Tibial nerve (tissue), 4 donors: ENCODE measurements around the gene OR7E24. TPM values are rescaled to one million over a fixed set of nuclear protein-coding genes. Genes with fewer than 3 reads are reported as not detected.

ENCODE experiments used
- DNase-seq, 2 donors: peaks; one replicate each; pipeline ENCODE4 v3.0.0-alpha.2; 2019; ENCODE audit warnings: low spot score in 2 of 2
- H3K27ac ChIP-seq, 4 donors: fragments of 200-600 bp; sonication (generic) in 3 of 4; one replicate each; pipeline ENCODE4 v1.5.1; 2017 to 2019; ENCODE audit warnings: mild to moderate bottlenecking in 1 of 4
- H3K27me3 ChIP-seq, 2 donors: fragments of 200-600 bp; sonication (generic) in 1 of 2; one replicate each; pipeline versions ENCODE4 v1.5.1 to v1.6.0; 2017 to 2019
- H3K36me3 ChIP-seq, 3 donors: fragments of 200-600 bp; sonication (generic); one replicate each; pipeline ENCODE4 v1.5.1; 2018 to 2019
- H3K4me1 ChIP-seq, 4 donors: fragments of 200-600 bp; sonication (generic) in 3 of 4; one replicate each; pipeline ENCODE4 v1.5.1; 2017 to 2019
- H3K4me3 ChIP-seq, 4 donors: fragments of 200-600 bp; sonication (generic) in 3 of 4; one replicate each; pipeline ENCODE4 v1.5.1; 2017 to 2019; ENCODE audit warnings: mild to moderate bottlenecking in 1 of 4, moderate library complexity in 1 of 4
- H3K9me3 ChIP-seq, 4 donors: fragments of 200-600 bp; sonication (generic) in 3 of 4; one replicate each; pipeline ENCODE4 v1.5.1; 2017 to 2019
- CTCF ChIP-seq, 5 experiments: fragments of 200-600 bp in 3 of 5; fragments of 450-650 bp in 2 of 5; sonication (generic) in 3 of 5; IDR thresholded peaks; one replicate each; pipeline ENCODE4 v1.5.1; 2016 to 2019; ENCODE audit warnings: antibody characterized with exemption in 5 of 5, mild to moderate bottlenecking in 3 of 5, moderate library complexity in 2 of 5
- EP300 ChIP-seq, 2 donors: sonication (generic); formaldehyde crosslinking; IDR thresholded peaks; one replicate each; pipeline ENCODE4 v1.6.1; 2017; ENCODE audit warnings: antibody characterized with exemption in 2 of 2, mild to moderate bottlenecking in 1 of 2
- POLR2A ChIP-seq, 2 donors: fragments of 450-650 bp; IDR thresholded peaks; one replicate each; pipeline ENCODE4 v1.6.1; 2017; ENCODE audit warnings: antibody characterized with exemption in 2 of 2, mild to moderate bottlenecking in 2 of 2, moderate library complexity in 2 of 2
- WGBS, 2 donors: methylation state at CpG; one replicate each; pipeline ENCODE4 v1.1.5; 2018; 5-methylcytosine and 5-hydroxymethylcytosine counted together
- total RNA-seq, 4 donors: library from RNA; depleted of rRNA; stranded (reverse); fragments of >200 nt; gene quantifications; one replicate each; pipeline ENCODE4 v1.1.0, GENCODE V29; 2016

OR7E24 gene
- total RNA-seq, 4 donors from 2014 or later: not detected

GRCh38 chr19:9289231-9289884, 38.6 kb downstream of the OR7E24 start:
- Histone ChIP-seq H3K36me3 (peaks cover 0 to 68% (median 6%) of the 10 kb centered on the region in 3 donors), H3K27me3 (no peaks in the 10 kb centered on the region), H3K4me1 (no peaks in the 10 kb centered on the region), H3K9me3 (peaks cover 0 to 100% (median 38%) of the 10 kb centered on the region in 4 donors), H3K27ac (no peak overlapping the region), H3K4me3 (no peak overlapping the region)
- no peak for DNase-seq
- TF ChIP-seq EP300 (IDR thresholded peaks at IDR 0.05) (no peak), CTCF (IDR thresholded peaks at IDR 0.05) (no peak), POLR2A (IDR thresholded peaks at IDR 0.05) (no peak)
- 96 to 100% methylated on average over 2 of the region's 2 CpGs for WGBS, 2 donors

DNA sequence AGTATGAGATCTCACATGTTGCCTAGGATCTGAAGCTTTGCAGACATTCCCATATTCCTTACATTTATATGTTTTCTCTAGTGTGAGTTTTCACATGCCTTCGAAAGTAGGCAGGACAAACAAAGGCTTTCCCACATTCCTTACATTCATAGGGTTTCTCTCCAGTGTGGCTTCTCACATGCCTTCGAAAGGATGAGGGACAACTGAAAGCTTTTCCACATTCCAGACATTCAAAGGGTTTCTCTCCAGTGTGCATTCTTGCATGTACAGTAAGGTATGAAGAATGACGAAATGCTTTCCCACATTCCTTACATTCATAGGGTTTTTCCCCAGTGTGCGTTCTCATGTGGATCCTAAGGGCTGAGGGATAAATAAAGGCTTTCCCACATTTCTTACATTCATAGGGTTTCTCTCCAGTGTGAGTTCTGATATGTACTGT, 44.7 kb downstream of the OR7E24 start:
- Histone ChIP-seq H3K4me1 (no peaks in the 10 kb centered on the region), H3K9me3 (peaks cover 8 to 100% (median 56%) of the 10 kb centered on the region in 4 donors), H3K36me3 (peaks cover 19 to 99% (median 48%) of the 10 kb centered on the region in 3 donors), H3K4me3 (no peak overlapping the region), H3K27me3 (no peaks in the 10 kb centered on the region), H3K27ac (no peak overlapping the region)
- WGBS, 2 donors: 95 to 98% methylated on average over 4 of the region's 4 CpGs
- no peak for TF ChIP-seq POLR2A (IDR thresholded peaks at IDR 0.05)
- TF ChIP-seq CTCF (IDR thresholded peaks at IDR 0.05): no peak
- TF ChIP-seq EP300 (IDR thresholded peaks at IDR 0.05): no peak
- DNase-seq: no peak

GRCh38 chr19:9296336-9296735, 45.6 kb downstream of the OR7E24 start:
- 95 to 96% methylated on average over 2 of the region's 2 CpGs for WGBS, 2 donors
- Histone ChIP-seq H3K4me3 (no peak overlapping the region), H3K4me1 (no peaks in the 10 kb centered on the region), H3K27ac (no peak overlapping the region), H3K36me3 (peaks cover 25 to 100% (median 56%) of the 10 kb centered on the region in 3 donors), H3K9me3 (peaks cover 8 to 100% (median 56%) of the 10 kb centered on the region in 4 donors), H3K27me3 (no peaks in the 10 kb centered on the region)
- TF ChIP-seq EP300 (IDR thresholded peaks at IDR 0.05): no peak
- TF ChIP-seq CTCF (IDR thresholded peaks at IDR 0.05): no peak
- no peak for TF ChIP-seq POLR2A (IDR thresholded peaks at IDR 0.05)
- no peak for DNase-seq

Other genes starting within 250 kb of the OR7E24 start
- gene MUC16, start 240.5 kb upstream of the OR7E24 start, total RNA-seq: under 1 TPM in 3 of 4 donors, not detected in 1; under 0.01 to 0.21 (median under 0.01) TPM
- under 1 TPM in 1 of 4 donors, not detected in 3; 0.22 TPM for gene OR1M1, start 163.9 kb upstream of the OR7E24 start, total RNA-seq
- not detected for gene OR7G2, start 143.5 kb upstream of the OR7E24 start, total RNA-seq
- gene OR7G1, start 135.2 kb upstream of the OR7E24 start, total RNA-seq: not detected
- not detected for gene OR7G3, start 124.0 kb upstream of the OR7E24 start, total RNA-seq
- 10 to 100 TPM; 15.5 to 20.5 (median 17.8) TPM for gene ZNF317, start 110.5 kb upstream of the OR7E24 start, total RNA-seq
- under 1 TPM in 1 of 4 donors, not detected in 3; 0.44 TPM for gene OR7D2, start 72.0 kb upstream of the OR7E24 start, total RNA-seq
- not detected for gene OR7D4, start 31.3 kb upstream of the OR7E24 start, total RNA-seq
- 10 to 100 TPM; 15.0 to 26.7 (median 22.6) TPM for gene ZNF699, start 58.9 kb downstream of the OR7E24 start, total RNA-seq
- gene ZNF559, start 73.2 kb downstream of the OR7E24 start, total RNA-seq: 10 to 100 TPM; 12.9 to 45.2 (median 20.2) TPM
- gene ZNF177, start 112.1 kb downstream of the OR7E24 start, total RNA-seq: 10 to 100 TPM in 1 of 4 donors, 1 to 10 TPM in 3; 1.4 to 12.9 (median 6.3) TPM
- gene ZNF266, start 184.6 kb downstream of the OR7E24 start, total RNA-seq: 10 to 100 TPM; 22.6 to 38.6 (median 30.7) TPM
- not detected for gene ZNF560, start 247.7 kb downstream of the OR7E24 start, total RNA-seq